ENCODE measurements around the gene OR2V1. TPM values are rescaled to one million over a fixed set of nuclear protein-coding genes. Genes with fewer than 3 reads are reported as not detected.
"Not testable (repeated sequence)": the region's sequence is repeated elsewhere in the genome, so short reads cannot be mapped to it uniquely, and the experiment has no call there.

Gene OR2V1
- total and polyA plus RNA-seq, 2 of the 13 experiments (the other 11 are each of a cell fraction or from before 2014, with no cell fraction given) = not detected

DNA sequence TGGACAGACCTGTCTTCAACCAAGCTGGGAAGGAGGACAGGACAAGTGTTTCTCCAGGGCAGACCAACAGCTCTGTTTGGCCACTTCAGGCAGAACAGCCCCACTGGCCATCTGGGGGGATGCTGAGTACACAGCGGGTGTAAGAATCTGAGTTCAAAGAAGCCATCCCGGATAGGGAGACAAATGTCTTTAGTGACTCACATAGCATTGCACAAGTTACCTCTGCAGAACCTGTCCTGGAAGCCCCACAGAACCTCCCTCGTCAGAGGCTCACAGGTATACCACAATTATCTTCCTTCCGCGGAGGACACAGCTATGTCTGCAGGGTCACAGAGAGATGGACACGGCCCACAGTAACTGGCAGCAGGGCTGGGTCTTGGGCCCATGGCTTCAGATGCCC lies 18.4 kb upstream of the OR2V1 start:
- FAIRE-seq = no peak
- Histone ChIP-seq H3K4me2 (ENCODE audit: low read depth, low read length) (no peak overlapping the region), H3K27ac (ENCODE audit: extremely low read length, insufficient read depth, low read length) (no peak overlapping the region), H2AFZ (ENCODE audit: low read length) (no peak overlapping the region), H3K79me2 (ENCODE audit: insufficient read depth, low read length) (no peaks in the 10 kb centered on the region), H3K4me1 (ENCODE audit: insufficient read depth, low read length) (no peaks in the 10 kb centered on the region), H3K9ac (ENCODE audit: insufficient read depth, low read depth, low read length) (no peak overlapping the region), H3K36me3 (replicated peaks in 1 of 2; ENCODE audit: control insufficient read depth in 1 of 2, insufficient read depth in 2 of 2, low read length in 2 of 2) (no peaks in the 10 kb centered on the region), H3K4me3 (replicated peaks in 1 of 3; ENCODE audit: insufficient read depth in 1 of 3, low read depth in 2 of 3, low read length in 3 of 3) (no peak overlapping the region), H3K9me3 (ENCODE audit: low read length) (no peaks in the 10 kb centered on the region), H3K27me3 (ENCODE audit: control insufficient read depth in 1 of 2, insufficient read depth in 2 of 2, low read length in 2 of 2) (peaks cover 12 to 67% of the 10 kb centered on the region in 2 experiments; a peak in 4 of 5 replicates), H4K20me1 (ENCODE audit: insufficient read depth, low read length) (no peaks in the 10 kb centered on the region)
- ChIA-PET CTCF (ENCODE audit: low intra/inter-chr PET ratio, low total read pairs) (no interaction called here), POLR2A (no interaction called here)
- 21% methylated on average over 4 of the region's 6 CpGs for WGBS (ENCODE audit: low lambda C conversion rate)
- BruUV-seq (replicated peaks) = no TSS peak
- ATAC-seq = no peak
- TF ChIP-seq, protein P1, sequence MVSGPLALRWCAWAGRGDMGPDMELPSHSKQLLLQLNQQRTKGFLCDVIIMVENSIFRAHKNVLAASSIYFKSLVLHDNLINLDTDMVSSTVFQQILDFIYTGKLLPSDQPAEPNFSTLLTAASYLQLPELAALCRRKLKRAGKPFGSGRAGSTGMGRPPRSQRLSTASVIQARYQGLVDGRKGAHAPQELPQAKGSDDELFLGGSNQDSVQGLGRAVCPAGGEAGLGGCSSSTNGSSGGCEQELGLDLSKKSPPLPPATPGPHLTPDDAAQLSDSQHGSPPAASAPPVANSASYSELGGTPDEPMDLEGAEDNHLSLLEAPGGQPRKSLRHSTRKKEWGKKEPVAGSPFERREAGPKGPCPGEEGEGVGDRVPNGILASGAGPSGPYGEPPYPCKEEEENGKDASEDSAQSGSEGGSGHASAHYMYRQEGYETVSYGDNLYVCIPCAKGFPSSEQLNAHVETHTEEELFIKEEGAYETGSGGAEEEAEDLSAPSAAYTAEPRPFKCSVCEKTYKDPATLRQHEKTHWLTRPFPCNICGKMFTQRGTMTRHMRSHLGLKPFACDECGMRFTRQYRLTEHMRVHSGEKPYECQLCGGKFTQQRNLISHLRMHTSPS (CRISPR knock-in tag; IDR thresholded peaks at IDR 0.05; ENCODE audit: low read depth) = no peak
- TF ChIP-seq TARDBP (CRISPR knock-in tag; IDR thresholded peaks at IDR 0.05) = no peak
- no peak for TF ChIP-seq ZFP37 (CRISPR knock-in tag; IDR thresholded peaks at IDR 0.05; ENCODE audit: borderline replicate concordance)
- TF ChIP-seq AHR (CRISPR knock-in tag; IDR thresholded peaks at IDR 0.05) = no peak
- TF ChIP-seq ATF6 (CRISPR knock-in tag; conservative IDR thresholded peaks at IDR 0.05) = no peak
- no peak for TF ChIP-seq ZFAT (CRISPR knock-in tag; conservative IDR thresholded peaks at IDR 0.05)
- DNase-seq (ENCODE audit: low spot score) = no peak
- intact Hi-C loops (cut with micrococcal nuclease; ENCODE audit: unreplicated experiment) (no loop called here), in situ Hi-C loops (cut with HindIII; ENCODE audit: extremely low pct_ligation_motif_present, low pct_unique_long_range_greater_than_20kb) (no loop called here)

- H4K20me1 ChIP-seq (ENCODE audit: insufficient read depth, low read length); H3K36me3 ChIP-seq (replicated peaks in 1 of 2; ENCODE audit: control insufficient read depth in 1 of 2, insufficient read depth in 2 of 2, low read length in 2 of 2); H3K27ac ChIP-seq (ENCODE audit: extremely low read length, insufficient read depth, low read length); POLR2A ChIA-PET; DNase-seq (ENCODE audit: low spot score); H3K4me1 ChIP-seq (ENCODE audit: insufficient read depth, low read length); intact Hi-C loops (cut with micrococcal nuclease; ENCODE audit: unreplicated experiment); in situ Hi-C loops (cut with HindIII; ENCODE audit: extremely low pct_ligation_motif_present, low pct_unique_long_range_greater_than_20kb); H3K4me2 ChIP-seq (ENCODE audit: low read depth, low read length); BruUV-seq (replicated peaks); CTCF ChIA-PET (ENCODE audit: low intra/inter-chr PET ratio, low total read pairs); H3K4me3 ChIP-seq (replicated peaks in 1 of 3; ENCODE audit: insufficient read depth in 1 of 3, low read depth in 2 of 3, low read length in 3 of 3); H2AFZ ChIP-seq (ENCODE audit: low read length); FAIRE-seq; ATAC-seq; H3K9ac ChIP-seq (ENCODE audit: insufficient read depth, low read depth, low read length); H3K9me3 ChIP-seq (ENCODE audit: low read length); H3K79me2 ChIP-seq (ENCODE audit: insufficient read depth, low read length): not testable (repeated sequence)
- 8% methylated on average over 6 of the region's 7 CpGs for WGBS (ENCODE audit: low lambda C conversion rate)
- peaks cover 10 to 58% of the 10 kb centered on the region in 2 experiments; a peak in 4 of 5 replicates for H3K27me3 ChIP-seq (ENCODE audit: control insufficient read depth in 1 of 2, insufficient read depth in 2 of 2, low read length in 2 of 2)
These were observed 16.1 kb upstream of the OR2V1 start, which contains the start of gene OR2V2 for GRCh38 chr5:181146927-181147636. TSS of gene OR2V2 (plus strand) at chr5:181147586. CDS start at chr5:181154943, 7,357 bp downstream.
